Osteoblast (primary cell): Measurements from ENCODE around the gene TIMM44. TPM values are rescaled to one million over a fixed set of nuclear protein-coding genes. Genes with fewer than 3 reads are reported as not detected.
A peak's percentile ranks its signal among the peaks of the same experiment; 100 is the strongest.
"Not testable (repeated sequence)": the region's sequence is repeated elsewhere in the genome, so short reads cannot be mapped to it uniquely, and the experiment has no call there.

Experiments
- DNase-seq: peaks from one replicate; pipeline ENCODE4 v3.0.0; 2011; ENCODE audit warnings: low spot score, mixed read lengths; ENCODE audit not compliant: insufficient read length; ENCODE audit errors: missing footprints
- H2AFZ ChIP-seq: 2 replicates; pipeline ENCODE4 v1.6.0; 2011; ENCODE audit warnings: mild to moderate bottlenecking, low read length
- H3K27ac ChIP-seq: 2 replicates; pipeline ENCODE4 v1.5.1; 2011; ENCODE audit warnings: mild to moderate bottlenecking, low read depth, low read length, moderate library complexity
- H3K27me3 ChIP-seq: 2 replicates; pipeline ENCODE4 v1.6.0; 2012; ENCODE audit warnings: mild to moderate bottlenecking, control low read depth, inconsistent platforms, low read length, moderate library complexity; ENCODE audit not compliant: insufficient read depth
- H3K36me3 ChIP-seq: 2 replicates; pipeline ENCODE4 v1.5.1; 2011; ENCODE audit warnings: mild to moderate bottlenecking, low read length, control low read depth, moderate library complexity; ENCODE audit not compliant: insufficient read depth
- H3K4me1 ChIP-seq: 2 replicates; pipeline ENCODE4 v1.5.1; 2011; ENCODE audit warnings: mild to moderate bottlenecking, low read length, control low read depth, moderate library complexity; ENCODE audit not compliant: insufficient read depth
- H3K4me2 ChIP-seq: 2 replicates; pipeline ENCODE4 v1.6.0; 2011; ENCODE audit warnings: mild to moderate bottlenecking, low read length; ENCODE audit not compliant: insufficient read depth
- H3K4me3 ChIP-seq: fragments of 200-600 bp; sonication (generic); 3 replicates; pipeline ENCODE4 v1.5.1; 2012; ENCODE audit warnings: mild to moderate bottlenecking, low read length, inconsistent platforms; ENCODE audit not compliant: insufficient read depth
- H3K79me2 ChIP-seq: 2 replicates; pipeline ENCODE4 v1.6.0; 2012; ENCODE audit warnings: mild to moderate bottlenecking, low read length, control low read depth, inconsistent platforms; ENCODE audit not compliant: insufficient read depth
- H3K9me3 ChIP-seq: 2 replicates; pipeline ENCODE4 v1.5.1; 2011; ENCODE audit warnings: low read depth, low read length, control low read depth
- H4K20me1 ChIP-seq: 2 replicates; pipeline ENCODE4 v1.6.0; 2012; ENCODE audit warnings: mild to moderate bottlenecking, low read length, control low read depth; ENCODE audit not compliant: insufficient read depth
- CTCF ChIP-seq: IDR thresholded peaks from 2 replicates; pipeline ENCODE4 v1.5.1; 2011; ENCODE audit warnings: mild to moderate bottlenecking, low read depth, low read length, moderate library complexity; ENCODE audit errors: extremely low read depth
- total RNA-seq: library from RNA; depleted of rRNA; stranded (reverse); fragments of >200 nt; gene quantifications from 2 replicates; pipeline ENCODE4 v1.2.3, GENCODE V29; 2012

TIMM44 gene
- total RNA-seq, 1 donor, result 52.5 TPM

GRCh38 chr19:7895565-7895964 is 47.9 kb downstream of the TIMM44 start:
- Histone ChIP-seq H3K4me2 (no peak overlapping the region), H4K20me1 (no peaks in the 10 kb centered on the region), H3K27ac (no peak overlapping the region), H3K36me3 (peaks cover 9% of the 10 kb centered on the region), H3K79me2 (peaks cover 17% of the 10 kb centered on the region), H3K4me1 (peaks cover 7% of the 10 kb centered on the region), H3K27me3 (no peaks in the 10 kb centered on the region), H3K4me3 (no peak overlapping the region), H3K9me3 (no peaks in the 10 kb centered on the region), H2AFZ (no peak overlapping the region)
- DNase-seq, result peak; percentile 71
- TF ChIP-seq CTCF, result no peak

GRCh38 chr19:7894612-7895309 is 48.7 kb downstream of the TIMM44 start:
- no peak for TF ChIP-seq CTCF
- Histone ChIP-seq H3K79me2 (peaks cover 20% of the 10 kb centered on the region), H3K27me3 (no peaks in the 10 kb centered on the region), H2AFZ (no peak overlapping the region), H3K27ac (no peak overlapping the region), H4K20me1 (no peaks in the 10 kb centered on the region), H3K9me3 (no peaks in the 10 kb centered on the region), H3K36me3 (peaks cover 9% of the 10 kb centered on the region), H3K4me2 (no peak overlapping the region), H3K4me3 (no peak overlapping the region), H3K4me1 (peaks cover 7% of the 10 kb centered on the region)
- peak; percentile 85 for DNase-seq

GRCh38 chr19:7893362-7894101 is 49.9 kb downstream of the TIMM44 start:
- H4K20me1 ChIP-seq, H3K9me3 ChIP-seq, H3K36me3 ChIP-seq, H3K4me3 ChIP-seq, H3K27me3 ChIP-seq, H3K4me2 ChIP-seq, H2AFZ ChIP-seq: not testable (repeated sequence)
- peak; percentile 97 for DNase-seq
- H3K79me2 ChIP-seq, result peaks cover 26% of the 10 kb centered on the region
- H3K4me1 ChIP-seq, result peaks cover 11% of the 10 kb centered on the region
- peak overlapping the region; percentile 26 for H3K27ac ChIP-seq

- Histone ChIP-seq H3K4me1 (peaks cover 11% of the 10 kb centered on the region), H3K27me3 (no peaks in the 10 kb centered on the region), H3K36me3 (no peaks in the 10 kb centered on the region), H4K20me1 (no peaks in the 10 kb centered on the region), H3K9me3 (no peaks in the 10 kb centered on the region), H3K4me2 (peak overlapping the region; percentile 92), H2AFZ (peak overlapping the region; percentile 78), H3K4me3 (peak overlapping the region; percentile 86), H3K27ac (peak overlapping the region; percentile 58), H3K79me2 (peaks cover 15% of the 10 kb centered on the region)
- peak; percentile 72 for DNase-seq
- TF ChIP-seq CTCF, result no peak
Measured at GRCh38 chr19:7888826-7889217, 54.6 kb downstream of the TIMM44 start.
